Trophoblast cell (in vitro differentiated cells and primary cell): ENCODE results near the gene ANKRD42.
A peak's percentile ranks its signal among the peaks of the same experiment; 100 is the strongest.

Experiments
- DNase-seq, 2 donors: peaks; one replicate each; pipeline ENCODE4 v3.0.0-alpha.2; 2016
- H2AFZ ChIP-seq: 2 replicates; pipeline ENCODE4 v1.6.1; 2013; ENCODE audit warnings: low read length, moderate library complexity, mild to moderate bottlenecking; ENCODE audit not compliant: insufficient read depth, poor library complexity
- H2AK5ac ChIP-seq: 2 replicates; pipeline ENCODE4 v1.6.1; 2013; ENCODE audit warnings: mild to moderate bottlenecking, low read length
- H2BK120ac ChIP-seq: 2 replicates; pipeline ENCODE4 v1.6.1; 2013; ENCODE audit warnings: low read length, mild to moderate bottlenecking, moderate library complexity; ENCODE audit not compliant: insufficient read depth, poor library complexity
- H2BK12ac ChIP-seq: 2 replicates; pipeline ENCODE4 v1.6.1; 2013; ENCODE audit warnings: mild to moderate bottlenecking, low read length, moderate library complexity
- H2BK5ac ChIP-seq: 2 replicates; pipeline ENCODE4 v1.6.1; 2013; ENCODE audit warnings: low read length, low read depth, moderate library complexity, mild to moderate bottlenecking; ENCODE audit not compliant: poor library complexity
- H3K14ac ChIP-seq: 2 replicates; pipeline ENCODE4 v1.6.1; 2013; ENCODE audit warnings: mild to moderate bottlenecking, low read length
- H3K18ac ChIP-seq: 2 replicates; pipeline ENCODE4 v1.6.1; 2013; ENCODE audit warnings: mild to moderate bottlenecking, low read length
- H3K23ac ChIP-seq: 2 replicates; pipeline ENCODE4 v1.6.1; 2013; ENCODE audit warnings: low read length
- H3K27ac ChIP-seq: 2 replicates; pipeline ENCODE4 v1.5.1; 2013; ENCODE audit warnings: low read depth, mild to moderate bottlenecking, inconsistent platforms, low read length, moderate library complexity
- H3K27me3 ChIP-seq: 2 replicates; pipeline ENCODE4 v1.6.1; 2013; ENCODE audit warnings: inconsistent platforms, mild to moderate bottlenecking, low read length, moderate library complexity; ENCODE audit not compliant: insufficient read depth
- H3K36me3 ChIP-seq, 2 experiments: 1 replicate in 1 of 2; 2 replicates in 1 of 2; pipeline ENCODE4 v1.6.1; 2013; ENCODE audit warnings: low read length in 2 of 2, mild to moderate bottlenecking in 2 of 2, moderate library complexity in 1 of 2; ENCODE audit not compliant: insufficient read depth in 2 of 2, control insufficient read depth in 1 of 2
- H3K4ac ChIP-seq: 2 replicates; pipeline ENCODE4 v1.6.1; 2013; ENCODE audit warnings: low read depth, mild to moderate bottlenecking, low read length, moderate library complexity
- H3K4me1 ChIP-seq, 2 experiments: 1 replicate in 1 of 2; 2 replicates in 1 of 2; pipeline ENCODE4 v1.6.1; 2013; ENCODE audit warnings: low read length in 2 of 2, mild to moderate bottlenecking in 2 of 2, moderate library complexity in 1 of 2; ENCODE audit not compliant: insufficient read depth in 2 of 2, control insufficient read depth in 1 of 2
- H3K4me2 ChIP-seq: 2 replicates; pipeline ENCODE4 v1.6.1; 2013; ENCODE audit warnings: inconsistent platforms, mild to moderate bottlenecking, low read length, moderate library complexity
- H3K4me3 ChIP-seq: 2 replicates; pipeline ENCODE4 v1.5.1; 2013; ENCODE audit warnings: mild to moderate bottlenecking, low read depth, low read length, inconsistent platforms
- H3K79me1 ChIP-seq: one replicate; pipeline ENCODE4 v1.6.1; 2013; ENCODE audit warnings: low read length
- H3K79me2 ChIP-seq: 2 replicates; pipeline ENCODE4 v1.6.1; 2013; ENCODE audit warnings: low read length, mild to moderate bottlenecking; ENCODE audit not compliant: control insufficient read depth, insufficient read depth, poor library complexity
- H3K9ac ChIP-seq: 2 replicates; pipeline ENCODE4 v1.6.1; 2013; ENCODE audit warnings: mild to moderate bottlenecking, low read length
- H3K9me3 ChIP-seq: 2 replicates; pipeline ENCODE4 v1.6.1; 2013; ENCODE audit warnings: low read depth, mild to moderate bottlenecking, control low read depth, inconsistent platforms, low read length; ENCODE audit not compliant: insufficient read depth
- H4K12ac ChIP-seq: 2 replicates; pipeline ENCODE4 v1.6.1; 2013; ENCODE audit warnings: low read depth, mild to moderate bottlenecking, low read length, moderate library complexity
- H4K8ac ChIP-seq: 2 replicates; pipeline ENCODE4 v1.6.1; 2013; ENCODE audit warnings: low read depth, mild to moderate bottlenecking, low read length, moderate library complexity
- H4K91ac ChIP-seq: one replicate; pipeline ENCODE4 v1.6.1; 2013; ENCODE audit warnings: low read depth, mild to moderate bottlenecking, low read length, moderate library complexity
- WGBS: extraction: QIAGEN DNeasy Blood & Tissue Kit; methylation state at CpG from one replicate; pipeline ENCODE4 v1.1.7; 2013; ENCODE audit warnings: missing lambda C conversion rate; ENCODE audit not compliant: insufficient read length, insufficient coverage; ENCODE audit errors: extremely low coverage; 5-methylcytosine and 5-hydroxymethylcytosine counted together

The ANKRD42 gene

GRCh38 chr11:83238111-83238510 is 44.6 kb downstream of the ANKRD42 start:
- Histone ChIP-seq H2AK5ac (no peak overlapping the region), H3K23ac (no peak overlapping the region), H4K8ac (no peak overlapping the region), H3K4ac (no peak overlapping the region), H2BK120ac (no peak overlapping the region), H3K14ac (no peak overlapping the region), H2BK5ac (no peak overlapping the region), H3K36me3 (no peaks in the 10 kb centered on the region), H3K79me1 (no peaks in the 10 kb centered on the region), H3K9ac (no peak overlapping the region), H3K27me3 (no peaks in the 10 kb centered on the region), H3K4me2 (no peak overlapping the region), H3K9me3 (no peaks in the 10 kb centered on the region), H3K18ac (no peak overlapping the region), H3K27ac (no peak overlapping the region), H4K91ac (no peak overlapping the region), H4K12ac (no peak overlapping the region), H3K79me2 (no peaks in the 10 kb centered on the region), H3K4me1 (no peaks in the 10 kb centered on the region), H2AFZ (no peak overlapping the region), H2BK12ac (no peak overlapping the region), H3K4me3 (no peak overlapping the region)
- DNase-seq: no peak
- WGBS: no CpG with 5 or more reads among the region's 3 CpGs

- Histone ChIP-seq H4K91ac (no peak overlapping the region), H3K27me3 (no peaks in the 10 kb centered on the region), H3K14ac (no peak overlapping the region), H4K8ac (no peak overlapping the region), H3K4me2 (no peak overlapping the region), H3K79me1 (no peaks in the 10 kb centered on the region), H3K23ac (no peak overlapping the region), H2BK120ac (no peak overlapping the region), H2BK12ac (no peak overlapping the region), H3K4me1 (no peaks in the 10 kb centered on the region), H3K9ac (no peak overlapping the region), H2AFZ (no peak overlapping the region), H3K36me3 (no peaks in the 10 kb centered on the region), H3K79me2 (no peaks in the 10 kb centered on the region), H2BK5ac (no peak overlapping the region), H4K12ac (no peak overlapping the region), H3K18ac (no peak overlapping the region), H2AK5ac (no peak overlapping the region), H3K9me3 (no peaks in the 10 kb centered on the region), H3K27ac (no peak overlapping the region), H3K4ac (no peak overlapping the region), H3K4me3 (no peak overlapping the region)
- no CpG with 5 or more reads among the region's 5 CpGs for WGBS
- peak; percentile 77 to 90 for DNase-seq
These were observed 47.9 kb downstream of the ANKRD42 start for GRCh38 chr11:83241291-83241946.

DNA sequence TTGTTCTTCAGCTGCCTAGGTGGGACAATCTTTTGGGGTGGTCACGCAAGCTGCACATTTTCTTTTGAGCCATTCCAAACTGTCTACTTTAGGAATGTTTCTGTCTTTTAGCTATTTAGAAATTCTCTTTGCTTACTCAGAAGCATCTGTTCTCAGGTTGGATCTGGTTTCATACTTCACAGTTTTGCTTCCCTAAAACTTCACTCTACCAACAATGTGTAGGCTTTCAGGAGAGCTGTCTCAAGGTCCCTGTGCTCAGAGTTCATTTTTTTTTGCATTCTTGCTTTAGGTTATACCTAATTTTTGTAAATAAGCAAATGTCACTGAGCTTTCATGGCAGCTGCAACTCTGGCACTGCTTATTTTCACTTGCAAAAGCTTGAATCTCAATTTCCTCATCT is 55.9 kb downstream of the ANKRD42 start:
- H4K91ac ChIP-seq: no peak overlapping the region
- no peaks in the 10 kb centered on the region for H3K9me3 ChIP-seq
- H3K4me1 ChIP-seq: no peaks in the 10 kb centered on the region
- H3K23ac ChIP-seq: no peak overlapping the region
- no peak overlapping the region for H3K4me3 ChIP-seq
- no peaks in the 10 kb centered on the region for H3K79me1 ChIP-seq
- no peak overlapping the region for H2AFZ ChIP-seq
- H3K4ac ChIP-seq: no peak overlapping the region
- no peaks in the 10 kb centered on the region for H3K79me2 ChIP-seq
- H2BK12ac ChIP-seq: no peak overlapping the region
- H3K14ac ChIP-seq: no peak overlapping the region
- H2AK5ac ChIP-seq: no peak overlapping the region
- no peaks in the 10 kb centered on the region for H3K27me3 ChIP-seq
- no peak overlapping the region for H3K9ac ChIP-seq
- no peaks in the 10 kb centered on the region for H3K36me3 ChIP-seq
- H4K8ac ChIP-seq: no peak overlapping the region
- no peak overlapping the region for H3K18ac ChIP-seq
- no peak overlapping the region for H3K27ac ChIP-seq
- DNase-seq: no peak
- no peak overlapping the region for H4K12ac ChIP-seq
- WGBS: no CpG with 5 or more reads among the region's 1 CpG
- no peak overlapping the region for H3K4me2 ChIP-seq
- H2BK5ac ChIP-seq: no peak overlapping the region
- H2BK120ac ChIP-seq: no peak overlapping the region

- Histone ChIP-seq H3K36me3 (no peaks in the 10 kb centered on the region), H3K27me3 (no peaks in the 10 kb centered on the region), H4K12ac (no peak overlapping the region), H3K4me2 (no peak overlapping the region), H4K91ac (no peak overlapping the region), H2BK120ac (no peak overlapping the region), H4K8ac (no peak overlapping the region), H3K9me3 (no peaks in the 10 kb centered on the region), H3K4ac (no peak overlapping the region), H3K23ac (no peak overlapping the region), H3K79me1 (no peaks in the 10 kb centered on the region), H2BK12ac (no peak overlapping the region), H3K18ac (no peak overlapping the region), H3K27ac (no peak overlapping the region), H3K14ac (no peak overlapping the region), H3K4me1 (no peaks in the 10 kb centered on the region), H3K9ac (no peak overlapping the region), H3K79me2 (no peaks in the 10 kb centered on the region), H2AFZ (no peak overlapping the region), H2AK5ac (no peak overlapping the region), H2BK5ac (no peak overlapping the region), H3K4me3 (no peak overlapping the region)
- peak; percentile 13 to 57 for DNase-seq
- no CpG with 5 or more reads among the region's 4 CpGs for WGBS
These were observed 56.6 kb downstream of the ANKRD42 start for GRCh38 chr11:83249972-83250593.
